HCT116 (cell line): Measurements from ENCODE around the gene PXDN.

Experiments used
- EZH2 ChIP-seq: fragments of 200-600 bp; sonication (generic); IDR thresholded peaks from 2 replicates; pipeline ENCODE4 v1.6.1; 2017; ENCODE audit warnings: antibody characterized with exemption, mixed run types
- POLR2AphosphoS5 ChIP-seq: IDR thresholded peaks from 2 replicates; pipeline ENCODE4 v1.6.1; 2011; ENCODE audit warnings: mild to moderate bottlenecking, low read depth, low read length, moderate library complexity
- TF ChIP-seq, protein P1 (sequence below), 3 experiments: fragments of 200-600 bp in 1 of 3; sonication (generic) in 1 of 3; IDR thresholded peaks in 2 of 3; conservative IDR thresholded peaks in 1 of 3; 2 replicates each; pipeline ENCODE4 v1.5.1; 2012 to 2017; ENCODE audit warnings: low read depth in 2 of 3, low read length in 2 of 3, antibody characterized with exemption in 1 of 3, borderline replicate concordance in 1 of 3, control low read depth in 1 of 3, mild to moderate bottlenecking in 1 of 3, mixed read lengths in 1 of 3, mixed run types in 1 of 3, moderate library complexity in 1 of 3; ENCODE audit not compliant: insufficient read depth in 1 of 3

DNA sequence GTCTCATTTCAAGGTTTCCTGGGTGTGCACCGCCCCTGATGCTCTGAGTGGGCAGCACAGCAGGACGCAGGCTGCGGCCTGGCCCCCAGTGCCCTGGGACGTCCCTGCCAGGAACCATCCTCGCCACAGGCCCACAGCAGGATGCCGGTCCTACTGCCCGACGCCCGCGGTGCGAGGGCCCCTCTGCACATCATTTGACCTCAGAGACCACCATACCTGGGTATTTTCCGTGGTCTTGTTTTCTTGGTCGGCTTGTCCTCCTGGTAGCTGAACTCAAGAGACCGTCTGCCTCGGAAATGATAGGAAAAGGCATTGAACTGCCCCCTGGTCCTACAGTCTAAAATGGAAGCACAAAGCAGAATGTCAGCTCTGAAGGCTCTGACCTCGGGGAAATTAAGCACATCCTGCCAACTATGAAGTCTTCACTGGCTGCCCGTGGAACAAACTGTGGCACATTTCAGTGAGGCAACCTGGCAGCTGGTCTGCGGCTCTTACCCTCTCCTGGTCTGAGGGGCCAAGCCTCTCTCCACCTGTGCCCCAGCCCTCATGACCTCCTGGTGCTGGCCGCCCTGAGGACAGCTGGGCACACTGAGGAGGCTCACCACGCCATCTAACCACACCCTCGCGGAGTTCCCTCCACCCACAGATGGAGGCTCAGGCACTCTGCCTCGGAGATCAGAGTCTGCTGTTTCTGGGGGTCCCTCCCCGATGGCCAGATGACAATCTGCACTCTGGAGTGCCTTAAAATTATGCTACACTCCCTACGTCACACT, 105.0 kb downstream of the PXDN start:
- TF ChIP-seq POLR2AphosphoS5 (no peak), EZH2 (no peak)
- TF ChIP-seq, protein P1, sequence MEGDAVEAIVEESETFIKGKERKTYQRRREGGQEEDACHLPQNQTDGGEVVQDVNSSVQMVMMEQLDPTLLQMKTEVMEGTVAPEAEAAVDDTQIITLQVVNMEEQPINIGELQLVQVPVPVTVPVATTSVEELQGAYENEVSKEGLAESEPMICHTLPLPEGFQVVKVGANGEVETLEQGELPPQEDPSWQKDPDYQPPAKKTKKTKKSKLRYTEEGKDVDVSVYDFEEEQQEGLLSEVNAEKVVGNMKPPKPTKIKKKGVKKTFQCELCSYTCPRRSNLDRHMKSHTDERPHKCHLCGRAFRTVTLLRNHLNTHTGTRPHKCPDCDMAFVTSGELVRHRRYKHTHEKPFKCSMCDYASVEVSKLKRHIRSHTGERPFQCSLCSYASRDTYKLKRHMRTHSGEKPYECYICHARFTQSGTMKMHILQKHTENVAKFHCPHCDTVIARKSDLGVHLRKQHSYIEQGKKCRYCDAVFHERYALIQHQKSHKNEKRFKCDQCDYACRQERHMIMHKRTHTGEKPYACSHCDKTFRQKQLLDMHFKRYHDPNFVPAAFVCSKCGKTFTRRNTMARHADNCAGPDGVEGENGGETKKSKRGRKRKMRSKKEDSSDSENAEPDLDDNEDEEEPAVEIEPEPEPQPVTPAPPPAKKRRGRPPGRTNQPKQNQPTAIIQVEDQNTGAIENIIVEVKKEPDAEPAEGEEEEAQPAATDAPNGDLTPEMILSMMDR (IDR thresholded peaks at IDR 0.05 in 2 of 3, conservative IDR thresholded peaks at IDR 0.05 in 1 of 3; ENCODE audit: borderline replicate concordance in 1 of 3, insufficient read depth in 1 of 3, low read depth in 2 of 3, low read length in 2 of 3) = no peak
